GM18502 (cell line): ENCODE results near the gene KCNJ12.
"Not testable (repeated sequence)": the region's sequence is repeated elsewhere in the genome, so short reads cannot be mapped to it uniquely, and the experiment has no call there.

Experiments used
- ATAC-seq: cut with Tn5 transposase; IDR thresholded peaks from one replicate; pipeline ENCODE4 v1.9.1; 2021; ENCODE audit warnings: mild to moderate bottlenecking; ENCODE audit not compliant: unreplicated experiment, poor library complexity

The KCNJ12 gene

DNA sequence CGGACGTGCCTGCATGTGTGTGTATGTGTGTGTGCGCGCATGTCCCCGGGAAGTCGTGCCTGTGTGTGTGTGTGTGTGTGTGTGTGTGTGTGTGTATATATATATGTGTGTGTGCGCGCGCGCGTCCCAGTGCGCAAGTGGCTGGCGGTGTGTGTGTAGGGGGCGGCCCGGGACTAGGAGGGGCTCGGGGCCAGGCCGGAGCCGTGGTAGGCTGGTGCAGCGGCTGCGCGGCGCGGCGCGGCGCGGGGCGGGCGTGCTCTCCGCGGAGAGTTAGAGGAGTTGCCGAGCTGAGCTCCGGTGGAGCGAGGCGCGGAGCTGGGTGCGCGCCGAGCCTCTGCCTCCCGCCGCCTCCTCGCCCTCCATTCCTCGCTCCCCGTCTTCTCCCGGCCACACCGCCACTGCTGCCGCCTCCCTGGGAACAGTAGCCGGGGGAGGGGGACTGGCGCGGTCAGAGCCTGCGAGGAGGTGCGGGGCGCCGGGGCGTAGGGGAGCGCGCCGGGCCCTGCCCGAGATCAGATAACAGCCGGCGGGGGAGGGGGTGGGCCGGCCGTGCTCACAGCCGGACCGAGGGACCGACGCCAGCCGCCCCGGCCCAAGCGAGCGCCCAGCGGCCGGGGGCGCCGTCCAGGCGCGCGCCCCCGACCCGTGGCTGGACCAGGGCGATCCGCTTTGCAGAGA, at the start of gene KCNJ12:
TSS of gene KCNJ12 (plus strand) at position 277 of the 678 bp plus-strand sequence. CDS start 38,986 bp downstream, outside the sequence.
- ATAC-seq, result no peak

- ATAC-seq, result peak; percentile 62
These were observed 48.2 kb upstream of the KCNJ12 start for GRCh38 chr17:21327921-21328320.

GRCh38 chr17:21328778-21329177, 47.4 kb upstream of the KCNJ12 start:
- not testable (repeated sequence) for ATAC-seq

- no peak for ATAC-seq
These were observed 45.6 kb upstream of the KCNJ12 start for GRCh38 chr17:21330436-21331160.

GRCh38 chr17:21336541-21337294, 39.4 kb upstream of the KCNJ12 start:
- ATAC-seq, result not testable (repeated sequence)

GRCh38 chr17:21337981-21338625, 38.1 kb upstream of the KCNJ12 start:
- ATAC-seq, result not testable (repeated sequence)

DNA sequence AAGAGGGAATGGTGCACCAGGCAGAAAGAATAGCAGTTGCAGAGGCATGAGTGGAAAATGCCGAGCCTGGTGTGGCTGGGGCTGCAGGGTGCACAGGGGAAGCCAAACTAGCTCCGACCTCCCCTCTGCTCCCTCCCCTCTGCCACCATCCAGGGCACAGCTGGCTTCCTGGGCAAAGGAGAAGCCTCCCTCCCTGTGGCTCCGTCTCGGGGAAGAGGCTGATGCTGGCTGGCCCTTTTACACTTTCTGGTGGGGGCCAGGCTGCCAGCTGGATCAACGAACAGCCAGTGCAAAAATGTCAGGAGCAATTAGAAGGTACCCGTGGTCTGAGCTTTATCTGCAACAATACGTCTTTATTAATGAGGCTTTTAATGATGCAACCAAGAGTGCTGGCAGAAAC, 37.1 kb upstream of the KCNJ12 start:
- no peak for ATAC-seq

GRCh38 chr17:21339571-21339970, 36.6 kb upstream of the KCNJ12 start:
- not testable (repeated sequence) for ATAC-seq

DNA sequence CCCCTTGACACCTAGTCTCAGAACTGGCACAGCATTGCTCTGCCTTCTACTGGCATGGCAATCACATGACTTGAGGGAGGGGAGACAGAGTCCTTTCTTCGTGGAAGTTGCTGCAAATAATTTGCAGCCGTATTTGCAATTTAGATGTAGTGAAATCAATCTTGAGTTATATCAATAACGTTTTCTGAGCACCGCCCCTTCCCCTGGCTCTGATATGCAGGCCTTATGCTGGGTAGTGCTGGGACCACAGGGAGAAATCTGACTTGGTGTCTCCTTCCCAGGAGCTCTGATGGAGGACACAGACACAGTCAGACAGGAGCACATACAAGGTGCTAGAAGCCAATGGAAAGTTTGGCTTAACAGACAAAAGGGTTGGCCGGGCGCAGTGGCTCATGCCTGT, 35.8 kb upstream of the KCNJ12 start:
- ATAC-seq, result not testable (repeated sequence)

DNA sequence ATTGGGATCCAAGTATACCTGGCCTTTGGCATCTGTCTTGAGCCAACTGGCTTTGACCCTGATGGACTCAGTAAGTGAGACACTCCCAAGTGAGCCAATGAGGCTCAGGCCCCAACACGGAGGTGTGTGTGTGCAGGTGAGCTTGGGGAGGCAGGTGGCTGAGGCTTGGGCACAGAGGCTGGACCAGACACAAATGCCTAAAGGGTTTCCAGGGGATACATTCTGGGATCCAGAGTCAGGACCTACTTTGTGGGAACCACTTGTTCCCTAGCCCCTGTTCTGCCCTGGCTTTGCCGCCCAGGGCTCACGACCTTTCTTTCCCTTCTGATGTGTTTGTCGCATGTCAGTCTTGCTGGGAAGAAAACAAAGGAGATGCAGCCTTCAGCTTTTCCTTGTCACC, 34.9 kb upstream of the KCNJ12 start:
- not testable (repeated sequence) for ATAC-seq

DNA sequence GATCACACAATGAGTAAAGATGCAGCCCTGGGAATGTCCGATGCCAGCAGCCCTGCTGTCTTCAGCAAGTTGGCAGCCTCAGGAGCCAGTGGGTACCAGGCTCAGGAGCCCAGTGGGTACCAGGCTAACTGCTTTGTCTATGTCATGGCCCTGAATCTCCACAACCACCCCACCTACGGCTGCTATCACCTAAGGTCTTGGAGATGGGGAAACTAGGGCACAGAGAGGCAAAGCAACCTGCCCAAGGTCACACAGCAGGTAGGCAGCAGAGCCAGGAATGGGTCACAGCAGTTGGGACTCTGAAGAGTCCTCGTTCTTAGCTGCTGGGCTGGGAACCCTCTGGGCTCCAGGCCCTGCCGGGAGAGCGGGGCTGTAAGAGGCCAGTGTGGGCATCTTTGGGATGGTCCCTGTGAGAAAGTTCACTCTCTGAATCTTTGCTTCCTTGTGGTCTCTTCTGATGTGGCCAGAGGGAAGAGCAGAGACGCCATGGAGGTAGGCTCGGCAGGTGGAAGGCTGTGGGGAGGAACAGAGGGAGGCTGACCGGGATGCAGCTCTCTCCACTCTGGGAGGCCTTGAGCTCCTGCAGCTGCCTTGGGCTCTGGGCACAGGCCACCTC, 34.1 kb upstream of the KCNJ12 start:
- not testable (repeated sequence) for ATAC-seq

DNA sequence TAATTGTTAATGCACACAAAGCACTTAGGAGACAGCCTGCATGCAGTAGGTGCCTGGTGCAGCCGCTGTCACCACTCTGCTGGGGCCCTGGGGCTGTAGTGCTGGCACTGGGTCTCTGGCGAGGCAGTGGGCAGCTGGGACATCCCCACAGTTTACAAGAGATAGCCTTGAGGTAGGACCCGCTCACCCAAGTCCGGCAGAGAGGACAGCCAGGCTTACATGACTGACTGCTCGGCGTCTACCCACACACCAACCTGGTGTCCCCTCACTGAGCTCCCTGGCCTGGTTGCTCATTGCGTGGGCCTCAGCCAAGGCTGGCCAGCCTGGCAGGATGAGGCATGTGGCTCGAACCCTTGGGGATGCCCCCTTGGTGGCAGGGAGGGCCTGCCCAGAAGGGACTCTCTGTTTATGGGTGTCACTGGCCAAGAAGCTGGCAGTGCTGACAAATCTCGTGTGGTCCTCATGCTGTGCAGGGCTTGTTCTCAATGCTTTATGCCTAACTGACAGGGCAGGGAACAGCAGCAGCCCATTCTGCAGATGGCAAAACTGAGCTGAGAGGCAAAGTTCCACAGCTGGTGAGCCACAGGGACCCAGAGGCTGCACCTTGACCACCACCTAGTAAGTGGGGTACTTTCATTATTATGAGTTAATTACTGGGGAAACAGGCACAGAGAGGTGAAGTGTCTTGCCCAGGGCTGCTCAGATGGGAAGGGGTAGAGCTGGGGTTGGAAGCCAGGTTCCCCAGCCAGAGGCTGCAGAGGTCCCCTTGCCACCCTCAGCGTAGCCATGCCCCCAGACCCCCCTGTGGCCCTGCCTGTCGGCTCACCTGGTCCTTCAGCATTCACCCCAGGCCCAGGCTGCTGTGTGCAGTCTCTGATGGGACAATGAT, 32.9 kb upstream of the KCNJ12 start:
- ATAC-seq, result not testable (repeated sequence)

- not testable (repeated sequence) for ATAC-seq
These were observed 31.4 kb upstream of the KCNJ12 start for GRCh38 chr17:21344801-21345200.

DNA sequence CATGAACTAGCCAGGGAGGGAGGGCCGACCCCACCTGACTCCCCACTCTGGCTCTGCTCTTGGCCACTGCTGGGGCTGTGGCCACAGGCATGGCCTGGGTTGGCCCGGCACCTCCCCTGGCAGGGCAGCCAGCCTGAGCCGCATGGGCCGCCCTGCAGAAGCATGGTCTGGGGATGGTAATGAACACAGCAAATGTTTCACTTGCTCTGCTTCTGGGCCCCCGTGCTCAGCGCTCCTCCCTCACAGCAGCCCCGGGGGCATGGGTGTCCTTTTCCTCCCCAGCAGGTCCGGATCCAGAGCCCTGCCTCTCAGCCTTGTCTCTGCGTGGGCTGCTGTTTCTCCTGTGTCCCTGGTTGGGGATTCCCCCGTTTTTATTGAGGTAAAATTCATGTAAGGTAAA, 30.9 kb upstream of the KCNJ12 start:
- ATAC-seq, result no peak

- not testable (repeated sequence) for ATAC-seq
These were observed 30.1 kb upstream of the KCNJ12 start for GRCh38 chr17:21346107-21346506.

DNA sequence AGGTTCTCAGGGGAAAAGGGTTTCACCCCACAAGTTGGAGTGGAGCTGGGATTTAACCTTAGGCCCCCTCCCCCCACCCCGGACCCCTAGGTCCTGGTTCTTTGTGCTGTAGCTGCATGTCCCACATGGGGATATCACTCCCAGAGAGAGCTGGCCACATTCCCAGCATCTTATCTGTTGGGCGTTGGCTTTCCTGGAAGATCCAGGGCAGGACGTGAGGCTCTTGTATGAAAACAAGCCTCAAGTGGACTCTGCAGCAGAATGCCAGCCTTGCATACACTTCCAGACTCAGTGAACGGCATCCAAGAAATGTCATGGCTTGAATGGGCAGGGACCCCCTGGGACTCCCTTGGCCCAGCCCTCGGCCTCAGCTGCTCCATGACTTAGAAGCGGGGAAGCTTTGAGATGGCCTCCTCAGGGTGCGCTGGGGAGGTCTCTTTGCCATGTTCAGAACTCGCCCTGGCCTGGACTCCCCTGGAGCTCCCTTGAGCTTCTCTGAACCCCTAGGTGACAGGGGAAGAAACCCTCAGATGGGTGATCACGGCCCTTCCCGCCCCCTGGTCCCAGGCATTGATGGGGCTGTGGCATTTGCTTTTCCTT, 29.4 kb upstream of the KCNJ12 start:
- not testable (repeated sequence) for ATAC-seq

DNA sequence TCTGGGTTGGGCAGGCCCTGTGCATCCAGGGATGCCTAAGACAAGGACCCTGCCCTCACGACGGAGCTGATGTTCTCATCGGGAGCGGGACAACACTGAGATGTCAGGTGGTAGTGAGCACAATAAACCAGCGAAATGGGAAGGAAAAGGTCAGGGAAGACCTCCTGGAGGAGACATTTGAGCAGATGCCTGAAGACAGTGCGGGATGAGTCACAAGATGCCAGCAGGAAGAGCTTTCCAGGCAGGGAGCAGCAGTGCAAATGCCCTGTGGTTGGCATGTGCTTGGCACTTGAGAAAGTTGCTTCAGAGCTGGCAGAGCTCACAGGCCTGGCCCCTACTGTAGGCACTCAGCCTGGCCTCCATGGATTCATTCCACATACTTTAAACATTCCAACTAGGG, 28.5 kb upstream of the KCNJ12 start:
- not testable (repeated sequence) for ATAC-seq

- ATAC-seq, result peak; percentile 73
These were observed 27.9 kb upstream of the KCNJ12 start for GRCh38 chr17:21348081-21348925.
